Measurements from ENCODE around the gene CCIN.

CCIN gene

DNA sequence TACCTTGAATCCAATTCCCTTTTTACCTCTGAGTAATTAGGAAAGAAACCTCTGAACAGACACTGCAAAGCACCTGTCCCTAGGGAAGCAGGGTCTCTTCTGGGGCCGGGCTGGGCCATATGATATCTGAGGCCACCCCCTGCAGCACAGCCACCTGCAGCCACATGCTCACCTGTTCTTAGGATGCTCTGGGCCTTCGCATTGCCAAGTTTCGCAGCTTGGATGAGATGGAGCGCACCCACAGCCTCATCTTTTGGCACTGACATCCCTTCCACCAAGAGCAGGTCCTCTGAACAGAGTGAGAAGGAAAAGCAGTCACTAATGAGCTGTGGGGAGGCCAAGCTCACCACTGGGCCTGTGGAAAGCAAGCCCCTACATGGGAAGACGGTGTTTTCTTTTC is 48.8 kb downstream of the CCIN start:
- TF ChIP-seq, protein P1, sequence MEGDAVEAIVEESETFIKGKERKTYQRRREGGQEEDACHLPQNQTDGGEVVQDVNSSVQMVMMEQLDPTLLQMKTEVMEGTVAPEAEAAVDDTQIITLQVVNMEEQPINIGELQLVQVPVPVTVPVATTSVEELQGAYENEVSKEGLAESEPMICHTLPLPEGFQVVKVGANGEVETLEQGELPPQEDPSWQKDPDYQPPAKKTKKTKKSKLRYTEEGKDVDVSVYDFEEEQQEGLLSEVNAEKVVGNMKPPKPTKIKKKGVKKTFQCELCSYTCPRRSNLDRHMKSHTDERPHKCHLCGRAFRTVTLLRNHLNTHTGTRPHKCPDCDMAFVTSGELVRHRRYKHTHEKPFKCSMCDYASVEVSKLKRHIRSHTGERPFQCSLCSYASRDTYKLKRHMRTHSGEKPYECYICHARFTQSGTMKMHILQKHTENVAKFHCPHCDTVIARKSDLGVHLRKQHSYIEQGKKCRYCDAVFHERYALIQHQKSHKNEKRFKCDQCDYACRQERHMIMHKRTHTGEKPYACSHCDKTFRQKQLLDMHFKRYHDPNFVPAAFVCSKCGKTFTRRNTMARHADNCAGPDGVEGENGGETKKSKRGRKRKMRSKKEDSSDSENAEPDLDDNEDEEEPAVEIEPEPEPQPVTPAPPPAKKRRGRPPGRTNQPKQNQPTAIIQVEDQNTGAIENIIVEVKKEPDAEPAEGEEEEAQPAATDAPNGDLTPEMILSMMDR (IDR thresholded peaks at IDR 0.05; ENCODE audit: low read depth, low read length, missing control alignments) = no peak
- H3K4me3 ChIP-seq (ENCODE audit: low read depth, low read length) = no peak overlapping the region
- in situ Hi-C loops (cut with HindIII; ENCODE audit: low sequenced_read_pairs) = no loop called here

DNA sequence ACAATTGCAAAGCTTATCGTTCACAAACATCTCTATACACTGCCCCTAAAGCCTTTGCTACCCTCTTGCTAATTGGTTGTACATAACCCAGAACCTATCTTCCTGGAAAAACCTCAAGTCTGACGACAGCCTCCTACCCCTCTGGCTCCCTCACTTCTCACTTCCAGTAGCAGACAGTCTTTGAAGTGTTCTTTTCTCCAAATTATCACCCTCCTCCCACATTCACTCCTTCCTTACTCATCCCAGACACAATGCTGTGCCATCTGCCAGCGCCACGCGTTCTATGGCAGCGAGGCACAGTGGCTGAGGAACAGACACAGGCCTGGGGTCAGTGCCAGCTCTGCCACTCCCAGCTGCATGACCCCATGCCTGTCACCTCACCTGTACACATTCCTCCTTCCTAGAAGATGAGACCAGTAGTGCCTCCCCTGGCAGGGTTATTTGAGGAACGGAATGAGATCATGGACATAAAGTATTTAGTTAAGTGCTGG is 49.3 kb downstream of the CCIN start:
- DNase-seq (ENCODE audit: low read depth) = no peak
- in situ Hi-C loops (cut with HindIII; ENCODE audit: low sequenced_read_pairs) = no loop called here
- no peak overlapping the region for H3K4me3 ChIP-seq (ENCODE audit: low read depth, low read length)
- TF ChIP-seq, protein P1 (IDR thresholded peaks at IDR 0.05; ENCODE audit: low read depth, low read length, missing control alignments) = no peak

More for the DNA sequence above, 48.8 kb downstream of the CCIN start:
- no peak for DNase-seq (ENCODE audit: low read depth)

Measured in astrocyte of the cerebellum (primary cell).